Activated T-cell treated with anti-CD3 and anti-CD28 coated beads, Interleukin-2, amount 50 U/mL, for 48 hours (primary cell): Measurements from ENCODE around the gene DGKQ.

Source experiments
- DNase-seq, 2 experiments: peaks; one replicate each; pipeline ENCODE4 v3.0.0-alpha.2; 2020

Gene DGKQ

DNA sequence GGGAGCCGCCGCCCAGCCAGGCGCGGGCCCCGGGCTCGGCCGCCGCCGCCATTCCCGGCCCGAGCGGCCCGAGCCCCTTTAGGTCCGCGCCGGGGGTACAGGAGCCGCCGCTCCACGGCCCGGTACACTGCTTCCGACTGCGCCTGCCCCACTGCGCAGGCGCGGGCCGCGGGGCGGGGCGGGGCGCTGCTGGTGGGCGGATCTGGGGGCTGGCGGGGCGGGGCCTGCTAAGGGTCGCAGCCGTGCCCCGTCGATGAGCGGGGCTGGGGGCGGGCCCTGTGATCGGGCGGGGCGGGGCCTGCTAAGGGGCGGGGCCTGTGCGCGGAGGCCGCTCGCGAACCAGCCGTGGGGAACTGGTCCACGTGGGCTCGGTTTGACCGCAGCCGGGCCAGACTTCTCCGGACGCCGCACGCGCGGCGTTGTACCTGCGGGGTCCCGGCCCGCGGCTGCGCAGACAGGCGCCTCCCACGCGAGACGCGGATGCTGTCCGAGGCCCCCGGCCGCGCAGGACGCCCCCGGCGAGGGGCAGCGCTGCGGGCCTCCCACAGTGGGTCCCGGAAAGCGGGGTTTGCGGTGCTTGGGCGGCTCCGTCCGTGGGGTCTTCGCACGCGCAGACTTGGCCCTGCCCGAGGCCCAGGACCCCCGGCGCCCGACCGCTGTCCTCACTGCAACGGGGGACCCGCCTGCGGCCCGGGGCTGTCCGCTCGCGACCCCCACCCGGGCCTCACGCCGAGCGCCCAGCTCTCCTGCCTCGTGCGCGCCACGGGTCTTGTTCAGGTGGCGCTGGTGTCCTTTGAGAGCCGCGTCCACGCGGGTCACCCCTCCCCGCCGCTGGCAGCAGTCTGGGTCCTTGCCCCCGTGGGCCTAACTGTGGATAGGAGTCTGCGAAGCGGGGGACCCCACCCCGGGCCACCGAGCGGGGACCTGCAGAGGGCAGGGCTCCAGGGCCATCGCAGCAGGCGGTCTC is at the start of gene DGKQ:
Gene DGKQ (minus strand): TSS at position 139 of the 967 bp plus-strand sequence. CDS start 87 bp downstream, at position 52.
- DNase-seq: peak; percentile 93

- no peak for DNase-seq
These were observed 49.3 kb upstream of the DGKQ start for GRCh38 chr4:1022739-1023066.

- DNase-seq: no peak
These were observed 48.8 kb upstream of the DGKQ start for GRCh38 chr4:1022051-1022738.

- DNase-seq: no peak
These were observed 48.1 kb upstream of the DGKQ start for GRCh38 chr4:1021386-1022050.

DNA sequence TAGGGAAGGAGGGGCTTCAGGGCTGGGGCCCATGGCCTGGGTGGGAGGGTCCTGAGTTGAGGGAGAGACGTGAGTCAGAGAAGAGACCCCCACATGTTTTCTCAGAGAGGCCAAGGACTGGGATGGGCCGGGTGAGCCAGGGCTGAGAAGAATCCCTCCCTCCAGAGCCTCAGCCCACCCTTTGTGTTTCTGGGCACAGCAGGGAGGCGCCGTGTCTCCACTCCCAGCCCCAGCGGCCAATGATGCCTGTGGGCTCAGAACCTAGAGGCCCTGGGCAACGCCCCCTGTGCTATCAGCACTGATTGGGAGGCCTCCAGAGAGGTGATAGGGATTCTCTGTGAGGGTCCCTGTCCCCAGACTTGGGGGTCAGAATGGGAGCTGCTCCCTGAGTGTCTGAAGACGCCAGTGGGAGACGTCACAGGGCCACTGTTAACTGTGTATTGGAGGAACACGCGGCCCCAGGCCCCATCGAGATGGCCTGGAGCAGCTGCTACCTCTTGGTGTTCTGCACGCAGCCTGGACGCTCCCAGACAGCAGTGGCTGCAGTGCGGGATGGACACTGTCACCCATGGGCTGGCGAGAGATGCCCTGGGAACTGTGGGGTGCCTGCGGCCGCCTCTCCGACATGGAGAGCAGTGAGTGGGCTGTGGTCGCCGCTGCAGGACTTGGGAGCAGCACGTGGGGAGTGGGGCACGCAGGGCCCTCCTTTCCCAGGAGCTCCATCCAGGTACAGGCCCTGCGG is 46.5 kb upstream of the DGKQ start:
- no peak for DNase-seq

DNA sequence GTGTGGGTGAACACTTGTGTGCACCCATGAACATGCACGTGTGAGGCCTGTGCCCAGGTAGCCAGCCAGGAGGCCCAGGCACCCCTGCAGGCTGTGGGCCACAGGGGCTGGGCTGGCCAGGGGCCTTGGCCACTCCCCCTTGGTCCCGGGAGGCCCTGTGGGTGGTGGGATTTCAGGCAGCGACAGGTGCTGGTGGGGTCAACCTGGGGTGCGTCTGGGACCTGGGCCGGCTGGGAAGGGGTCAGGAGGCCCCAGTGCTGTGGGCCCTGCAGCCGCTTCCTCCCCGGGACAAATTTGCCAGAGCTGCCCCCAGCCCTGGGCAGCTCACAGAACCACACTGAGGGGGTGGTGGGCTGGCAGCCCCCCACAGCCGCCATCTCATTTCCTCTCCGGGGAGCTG is 46.0 kb upstream of the DGKQ start:
- DNase-seq: no peak

- DNase-seq: no peak
These were observed 45.0 kb upstream of the DGKQ start for GRCh38 chr4:1018147-1019020.

DNA sequence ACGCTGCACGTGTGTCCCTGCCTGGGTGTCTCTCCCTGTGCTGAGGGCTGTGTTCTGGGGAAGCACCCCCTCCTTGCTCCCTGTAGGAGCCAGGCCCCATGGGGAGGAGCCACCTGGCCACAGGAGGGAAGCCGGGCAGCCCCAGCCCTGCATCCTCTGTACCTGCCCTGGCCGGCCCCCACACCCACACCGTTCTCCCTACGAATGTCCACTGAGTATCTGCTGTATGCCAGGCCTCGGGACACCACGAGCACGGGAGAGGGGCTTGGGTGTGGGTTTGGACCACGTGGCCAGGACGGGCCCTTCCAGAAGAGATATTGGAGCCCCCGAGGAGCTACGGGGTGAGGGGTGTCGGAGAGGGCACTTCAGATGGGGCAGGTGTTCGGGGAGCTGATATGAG is 44.3 kb upstream of the DGKQ start:
- no peak for DNase-seq

GRCh38 chr4:1017211-1017610 is 43.8 kb upstream of the DGKQ start:
- no peak for DNase-seq

- no peak for DNase-seq
These were observed 42.4 kb upstream of the DGKQ start for GRCh38 chr4:1015746-1016145.

GRCh38 chr4:1015179-1015578 is 41.8 kb upstream of the DGKQ start:
- DNase-seq: no peak

DNA sequence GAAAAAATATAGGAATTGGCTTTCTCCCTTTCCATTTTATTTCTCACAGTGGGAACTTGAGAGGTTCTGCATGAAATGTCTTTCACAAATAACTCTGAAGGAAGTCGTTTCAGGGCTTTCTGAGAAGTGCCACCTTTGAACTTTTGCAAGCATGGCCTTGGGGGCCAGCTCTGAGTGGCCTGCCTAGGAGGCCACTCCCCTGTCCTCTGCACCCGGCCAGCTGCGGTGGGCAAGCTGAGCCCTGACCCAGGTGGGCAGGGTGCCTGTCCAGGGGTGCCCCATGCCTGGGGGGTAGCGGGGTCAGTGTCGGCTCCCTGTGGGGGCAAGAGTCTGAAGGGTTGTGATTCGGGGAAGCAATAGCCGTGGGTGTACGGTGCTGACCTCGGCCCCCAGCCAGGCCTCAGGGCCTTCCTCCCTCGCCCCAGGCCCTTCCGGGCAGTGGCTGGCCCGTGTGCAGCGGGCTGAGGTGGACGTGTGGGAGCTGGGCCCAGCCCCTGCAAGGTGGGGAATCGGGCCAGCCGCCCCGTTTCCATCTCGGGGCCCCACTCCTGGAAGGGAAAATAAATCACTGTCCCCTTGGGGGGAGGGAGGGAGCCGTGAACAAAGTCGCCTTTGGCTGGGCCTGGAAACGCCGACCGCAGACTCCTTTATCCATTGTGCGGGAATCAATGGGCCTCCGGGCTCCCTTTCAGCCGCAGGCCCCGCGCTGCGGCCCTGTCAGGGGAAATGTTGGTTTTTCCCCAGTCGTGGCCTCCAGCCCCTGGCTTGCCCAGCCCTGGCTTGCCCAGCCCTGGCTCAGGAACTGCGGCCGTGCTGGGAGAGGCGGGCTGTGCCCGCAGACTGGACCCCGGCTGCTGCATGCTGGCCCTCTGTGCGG is 41.2 kb upstream of the DGKQ start:
- DNase-seq: no peak

DNA sequence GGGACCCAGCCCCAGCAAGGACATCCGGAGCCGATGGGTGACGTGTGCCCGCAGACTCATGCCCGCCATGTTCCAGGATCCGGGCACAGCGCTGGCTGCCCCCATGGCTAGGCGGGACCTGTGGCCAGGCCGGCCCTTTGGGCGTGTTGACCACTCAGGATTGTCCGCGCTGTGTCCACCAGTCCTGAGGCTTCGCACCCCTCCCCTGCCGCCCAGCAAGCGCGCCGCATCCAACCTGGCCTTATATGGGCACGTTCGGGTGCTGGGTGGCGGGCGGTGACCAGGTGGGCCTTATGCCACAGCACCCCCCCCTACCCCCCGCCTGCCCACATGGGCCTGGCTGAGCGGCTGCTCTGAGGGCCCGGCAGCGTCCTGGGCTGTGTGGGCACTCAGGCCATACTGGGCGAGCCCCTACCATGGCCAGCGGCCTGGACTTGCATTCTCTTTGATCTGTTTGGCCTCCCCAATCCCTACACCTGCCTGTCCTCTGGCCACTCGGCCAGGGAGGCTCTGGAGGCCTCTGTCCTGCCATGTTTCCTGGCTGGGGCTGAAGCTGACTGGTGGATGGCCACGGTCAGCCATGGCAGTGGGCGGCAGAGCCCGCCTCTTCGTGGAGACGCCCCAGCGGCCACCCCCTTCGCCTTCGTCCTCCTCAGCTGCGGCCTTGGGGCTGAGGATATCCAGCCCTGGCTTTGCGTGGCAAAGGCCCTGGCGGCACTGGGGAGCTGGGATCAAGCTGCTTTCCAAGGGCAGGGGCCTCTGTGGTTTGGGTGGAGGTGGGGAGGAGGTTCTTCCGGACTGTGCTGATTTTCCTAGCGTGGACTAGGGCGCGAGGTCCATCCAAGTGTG is 40.1 kb upstream of the DGKQ start:
- no peak for DNase-seq

GRCh38 chr4:1012034-1012739 is 38.8 kb upstream of the DGKQ start:
- peak in 1 of 2 experiments; percentile 53 for DNase-seq

DNA sequence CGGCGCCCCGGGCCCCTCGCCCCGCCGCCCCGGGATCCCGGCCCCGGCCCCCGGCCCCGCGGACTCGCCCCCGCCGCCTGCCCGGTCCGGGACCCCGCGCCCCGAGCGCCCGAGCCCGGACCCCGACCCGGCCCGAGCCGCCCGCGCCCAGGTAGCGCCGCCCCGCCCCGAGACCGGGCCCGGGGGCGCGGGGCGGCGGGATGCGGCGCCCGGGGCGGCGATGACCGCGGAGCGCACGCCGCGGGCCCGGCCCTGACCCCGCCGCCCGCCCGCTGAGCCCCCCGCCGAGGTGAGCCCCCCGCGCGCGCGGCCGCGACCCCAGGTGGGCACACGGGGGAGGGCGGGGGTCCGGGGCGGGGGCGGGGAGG is 38.3 kb upstream of the DGKQ start:
- no peak for DNase-seq

DNA sequence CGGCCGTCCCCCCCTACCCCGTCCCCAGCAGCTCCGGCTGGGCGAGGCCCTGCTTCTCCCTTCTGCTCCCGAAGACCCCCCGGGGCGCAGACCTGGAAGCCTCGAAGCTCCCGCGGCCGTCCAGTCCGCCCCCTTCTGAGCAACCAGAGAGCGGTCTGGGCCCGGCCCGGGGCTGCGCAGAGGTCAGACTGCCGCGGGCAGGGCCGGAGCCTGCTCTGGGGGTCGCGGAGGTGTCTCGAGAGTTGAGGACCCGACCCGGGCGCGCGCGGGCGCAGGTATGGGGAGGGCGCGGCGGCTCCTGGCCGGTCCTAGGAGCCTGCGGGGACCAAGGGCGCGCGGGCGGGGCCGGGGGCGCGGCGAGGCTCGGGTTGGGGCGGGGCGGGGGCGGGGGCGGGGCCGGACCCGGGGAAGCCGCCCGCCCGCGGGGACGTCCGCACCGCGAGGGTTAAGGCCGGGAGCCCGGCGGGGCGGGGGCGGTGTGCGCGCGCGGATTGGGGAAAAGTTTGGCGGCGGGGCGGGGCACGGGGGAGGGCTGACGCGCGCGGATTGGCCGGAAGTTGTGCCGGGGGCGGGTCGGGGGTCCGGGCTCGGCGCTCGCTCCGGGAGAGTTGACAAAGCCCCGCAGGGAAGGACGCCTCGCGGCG is 37.8 kb upstream of the DGKQ start, which contains the start of gene FGFRL1:
Gene FGFRL1 (plus strand): TSS at position 605 of the 644 bp plus-strand sequence. CDS start 860 bp downstream, outside the sequence.
- peak; percentile 92 to 95 for DNase-seq

DNA sequence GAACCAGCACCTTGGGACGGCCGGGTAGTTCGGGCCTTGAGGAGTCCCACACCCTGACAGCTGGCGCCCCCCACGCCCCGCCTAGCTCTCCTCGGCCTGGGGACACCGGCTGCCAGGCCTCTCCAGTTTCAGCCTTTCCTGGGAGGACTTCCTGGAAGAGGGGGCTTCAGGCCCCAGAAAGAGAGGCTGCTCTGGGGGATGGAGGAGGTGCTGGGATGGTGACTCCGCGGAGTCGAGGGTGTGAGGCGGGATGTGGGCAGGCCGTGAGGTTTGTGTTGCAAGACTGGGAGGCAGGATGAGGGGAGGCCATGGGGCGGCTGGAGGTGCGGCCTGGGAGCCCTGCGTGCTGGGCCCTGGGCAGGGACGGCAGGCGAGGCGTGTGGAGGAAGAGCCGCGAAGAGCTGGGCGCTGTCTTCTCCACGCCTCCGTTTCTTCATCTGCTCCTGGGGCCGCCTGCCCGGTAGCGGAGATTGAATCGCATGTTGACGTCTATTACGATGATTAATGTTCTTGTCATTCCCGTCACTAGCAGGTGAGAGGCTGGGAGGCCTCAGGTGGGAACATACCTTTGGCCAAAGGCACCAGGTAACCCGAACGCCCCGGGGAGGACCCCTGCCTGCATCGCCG is 37.1 kb upstream of the DGKQ start:
- DNase-seq: peak; percentile 83 to 87
